DMS79 (cell line): Measurements from ENCODE around the gene TMEM218.

ENCODE experiments used
- DNase-seq: peaks from one replicate; lab custom pipeline; 2025; lab: John Stamatoyannopoulos, UW

The TMEM218 gene

DNA sequence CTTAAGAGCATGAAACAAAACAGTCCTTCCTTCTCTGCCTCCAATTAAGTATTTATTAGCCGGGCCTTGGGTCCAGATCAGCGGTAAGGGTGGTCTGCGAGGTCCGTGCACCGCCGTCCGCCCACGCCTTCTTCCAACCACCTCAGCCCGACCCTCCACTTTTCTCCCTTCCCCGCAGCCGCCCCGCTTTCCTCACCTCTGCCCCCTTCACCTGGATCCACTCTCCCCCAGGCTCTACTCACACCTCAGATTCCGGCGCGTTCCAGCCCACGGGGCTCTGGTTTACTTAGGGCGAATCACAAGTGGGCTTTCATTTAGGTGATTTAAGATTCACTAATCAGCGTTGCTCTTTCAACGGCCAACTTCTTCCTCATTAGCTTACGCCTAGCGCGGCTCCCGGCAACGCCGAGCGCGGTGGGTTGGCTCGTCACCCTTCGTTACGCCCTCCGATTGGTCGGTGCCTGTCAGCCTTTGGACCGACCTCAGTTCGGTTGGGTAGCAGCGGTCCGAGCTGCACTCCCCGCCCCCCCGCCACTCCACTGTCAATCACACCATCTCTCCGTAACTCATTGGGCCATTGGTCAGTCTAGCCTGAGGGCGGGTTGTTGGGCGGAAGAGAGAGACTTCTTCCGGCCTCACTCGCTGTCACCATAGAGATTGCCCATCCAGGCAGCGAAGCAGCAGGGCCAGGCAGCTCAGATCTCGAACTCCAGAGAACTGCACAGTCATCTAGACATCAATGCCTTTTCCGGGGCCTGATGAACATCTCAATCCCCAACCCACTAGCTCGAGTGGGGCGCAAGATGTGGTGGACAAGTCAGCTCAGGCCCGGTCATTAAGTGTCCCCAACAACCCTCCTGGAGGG, at the start of gene TMEM218:
Gene TMEM218 (minus strand): TSS at position 284 of the 865 bp plus-strand sequence. CDS start 9,385 bp downstream, outside the sequence.
- DNase-seq = peak; percentile 99

DNA sequence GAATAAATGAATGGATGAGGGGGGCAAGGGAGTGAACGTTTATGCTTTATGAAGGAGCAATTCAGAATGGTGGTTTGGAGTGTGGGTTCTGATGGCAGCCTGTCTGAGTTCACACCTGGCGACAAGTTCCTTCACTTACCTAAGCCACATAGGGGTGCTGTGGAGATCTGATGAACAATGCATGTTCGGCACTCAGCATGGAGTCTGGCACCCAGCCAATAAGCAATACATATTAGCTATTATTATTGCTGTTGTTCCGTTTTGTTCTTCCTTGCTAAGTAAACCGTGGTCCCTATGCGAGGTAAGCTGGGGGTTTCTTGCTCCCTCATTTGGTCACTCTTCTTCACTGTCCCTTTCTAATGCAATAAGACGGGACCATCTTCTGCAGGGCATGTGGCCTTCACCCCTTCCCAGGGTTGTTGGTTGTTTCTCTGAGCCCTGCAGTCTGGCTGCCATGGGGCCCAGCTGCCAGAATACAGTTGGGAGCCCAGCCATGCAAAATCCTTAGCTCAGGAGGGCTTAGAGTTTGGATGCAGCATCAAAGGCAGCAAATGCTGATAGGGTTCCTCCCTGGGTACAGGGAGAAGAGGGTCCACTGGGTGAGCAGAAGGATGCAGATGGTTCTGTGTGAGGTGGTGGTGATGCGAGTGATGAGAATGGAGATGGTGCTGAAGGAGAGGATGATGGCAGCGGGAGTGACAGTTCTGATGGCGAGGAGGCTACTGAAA, 46.7 kb upstream of the TMEM218 start:
- no peak for DNase-seq

DNA sequence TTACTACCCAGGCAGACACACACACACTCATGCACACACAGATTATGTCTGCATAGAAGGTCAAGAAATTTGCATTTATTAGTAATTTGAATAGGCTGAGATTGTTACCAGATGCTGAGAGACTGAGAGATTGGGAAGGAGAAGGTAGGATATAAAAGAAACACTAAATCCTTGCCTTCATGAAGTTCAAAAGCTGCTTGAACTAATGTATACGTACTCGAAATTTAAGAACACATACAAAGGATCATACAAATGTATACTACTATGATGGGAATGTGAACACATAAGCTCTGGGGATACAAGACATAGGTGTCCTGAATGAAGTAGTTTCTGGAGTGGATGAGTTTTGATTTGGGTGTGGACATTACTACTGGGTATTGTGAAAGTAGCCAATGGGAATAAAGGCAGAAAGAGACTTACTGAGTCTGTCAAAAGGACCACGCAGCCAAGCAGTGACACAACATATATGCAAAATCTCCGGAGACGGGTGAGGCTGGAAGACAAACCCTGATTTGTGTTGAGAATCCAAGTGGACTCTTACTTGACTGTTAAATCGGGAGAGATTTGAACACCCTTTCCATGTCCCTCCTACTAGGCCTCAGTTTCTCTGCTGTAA, 45.8 kb upstream of the TMEM218 start:
- no peak for DNase-seq

DNA sequence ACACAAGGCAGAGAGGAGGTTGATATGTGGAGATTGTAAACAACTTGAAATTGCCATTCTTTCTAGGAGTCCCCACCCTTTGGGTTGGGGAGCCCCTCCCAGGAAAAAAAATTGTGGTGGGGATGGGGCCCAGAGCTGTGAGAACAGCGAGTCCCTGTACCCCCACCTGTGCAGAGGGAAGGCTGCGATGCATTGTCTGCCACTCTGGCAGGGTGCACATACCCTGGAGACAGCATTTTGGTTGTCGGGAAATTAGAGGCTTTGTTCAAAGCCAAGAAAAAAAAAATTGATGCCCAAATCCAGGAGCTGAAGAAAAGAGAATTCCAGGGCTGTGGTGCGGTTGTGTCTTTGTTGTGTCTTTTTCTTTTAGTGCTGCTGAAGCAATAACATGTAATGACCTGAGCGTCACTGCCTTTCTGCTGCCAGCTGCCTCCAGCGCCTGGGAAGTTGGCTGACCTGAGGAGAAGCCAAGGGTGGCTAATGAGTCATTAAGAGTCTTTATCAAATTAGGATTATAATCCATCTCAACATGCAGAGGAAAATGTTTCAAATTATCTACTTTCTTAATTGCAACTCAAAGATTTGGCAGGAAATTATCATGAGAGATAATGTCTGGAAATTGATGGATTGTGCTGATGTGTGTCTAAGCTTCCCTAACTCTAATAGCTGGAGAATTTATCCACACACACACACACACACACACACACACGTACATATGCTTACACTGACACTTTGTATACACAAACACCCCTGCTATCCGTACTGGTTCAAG, 45.1 kb upstream of the TMEM218 start:
- DNase-seq = no peak

DNA sequence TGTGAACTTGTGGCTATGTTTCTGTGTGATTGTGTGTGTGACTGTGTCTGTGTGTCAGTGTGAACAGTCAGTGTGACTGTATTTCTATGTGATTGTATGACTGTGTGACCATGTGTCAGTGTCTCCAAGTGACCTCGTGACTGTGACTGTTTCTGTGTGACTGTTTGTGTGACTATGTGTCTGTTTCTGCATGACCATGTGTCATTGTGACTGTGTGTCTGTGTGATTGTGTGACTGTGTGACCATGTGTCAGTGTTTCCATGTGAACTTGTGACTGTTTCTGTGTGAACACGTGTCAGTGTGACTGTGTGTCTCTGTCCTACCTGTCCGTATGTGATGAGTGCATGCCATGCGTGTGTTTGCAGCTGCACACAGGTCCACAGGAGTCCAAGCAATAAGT, 44.3 kb upstream of the TMEM218 start:
- DNase-seq = no peak

DNA sequence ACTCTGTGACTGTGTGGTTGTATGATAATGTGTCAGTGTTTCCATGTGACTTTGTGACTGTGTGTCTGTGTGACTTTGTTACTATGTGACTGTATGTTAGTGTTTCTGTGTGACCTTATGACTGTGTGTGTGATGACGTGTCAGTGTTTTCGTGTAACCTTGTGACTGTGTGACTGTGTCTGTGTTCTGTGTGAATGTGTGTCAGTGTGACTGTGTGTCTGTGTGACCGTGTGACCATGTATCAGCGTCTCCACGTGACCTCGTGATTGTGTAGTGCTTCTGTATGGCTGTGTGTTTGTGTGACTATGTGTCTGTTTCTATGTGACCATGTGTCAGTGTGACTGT, 43.6 kb upstream of the TMEM218 start:
- DNase-seq = no peak

DNA sequence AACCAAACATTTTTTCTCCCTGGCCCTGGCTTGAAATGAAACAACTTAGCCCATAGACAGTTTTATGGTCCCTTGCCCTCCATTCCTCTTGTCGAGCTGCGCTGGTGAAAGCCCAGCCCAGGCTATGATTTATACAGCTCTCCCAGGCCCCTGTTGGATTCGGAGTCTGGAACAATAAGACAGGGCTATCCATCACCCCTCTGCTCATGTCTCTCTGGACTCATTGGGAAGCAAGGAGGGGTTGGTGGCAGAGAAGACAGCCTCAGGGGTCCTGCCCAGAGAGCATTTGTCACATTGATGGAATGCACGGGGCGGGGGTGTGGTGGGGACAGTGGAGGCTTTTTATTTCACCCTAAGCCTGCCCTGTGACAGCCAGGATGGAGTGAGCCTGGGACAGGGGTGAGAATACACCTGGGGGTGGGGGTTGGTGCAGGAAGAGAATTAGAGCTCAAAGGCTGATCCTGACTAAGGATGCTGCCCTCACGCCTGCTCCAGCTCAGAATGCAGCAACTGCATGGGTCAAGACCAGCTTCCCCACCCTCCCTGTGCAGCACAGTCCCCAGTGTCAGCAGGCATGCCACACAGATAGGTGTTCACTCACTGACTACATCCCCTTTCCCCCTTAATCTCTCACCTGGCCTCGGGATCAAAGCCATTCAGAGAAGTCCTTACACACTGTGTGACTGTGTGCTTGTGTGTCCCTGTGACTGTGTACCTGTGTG, 43.1 kb upstream of the TMEM218 start:
- DNase-seq = no peak

DNA sequence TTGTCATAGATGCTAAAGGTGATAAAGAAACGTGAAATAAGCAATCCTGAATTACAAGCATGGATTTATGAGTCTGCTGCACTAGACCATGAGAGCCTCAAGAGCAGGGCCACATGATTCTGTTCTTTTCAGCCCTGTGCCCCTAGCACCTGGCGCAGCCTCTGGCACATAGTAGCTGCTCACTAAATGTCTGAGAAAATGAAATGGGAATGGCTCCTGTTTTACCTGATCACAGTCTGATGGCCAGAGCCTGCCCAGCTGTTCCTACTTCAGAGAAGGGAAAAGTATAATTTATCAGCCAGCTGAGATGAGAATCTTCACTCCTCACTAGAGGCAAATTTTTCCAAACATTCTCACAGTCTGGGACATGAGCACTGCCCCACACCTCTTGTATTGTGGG, 42.4 kb upstream of the TMEM218 start:
- no peak for DNase-seq

DNA sequence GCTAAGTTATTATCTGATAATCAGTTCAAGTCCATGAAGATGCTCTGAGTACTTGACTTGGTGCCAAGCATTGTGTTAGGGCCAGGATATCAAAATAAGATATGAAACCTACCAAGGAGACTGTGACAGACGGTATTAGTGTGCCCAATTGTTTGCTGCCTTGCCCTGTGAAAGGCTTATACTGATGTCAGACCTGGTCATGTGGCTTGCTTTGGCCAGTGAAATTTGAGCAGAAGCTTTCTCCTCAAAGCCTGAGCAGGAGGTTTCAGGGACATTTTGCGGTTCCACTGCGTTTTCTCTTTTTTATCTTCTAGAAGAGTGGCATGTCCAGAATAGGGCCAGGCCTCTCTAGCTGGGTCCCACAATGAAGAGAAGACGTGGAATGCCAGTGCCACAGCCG, 37.3 kb upstream of the TMEM218 start:
- no peak for DNase-seq

DNA sequence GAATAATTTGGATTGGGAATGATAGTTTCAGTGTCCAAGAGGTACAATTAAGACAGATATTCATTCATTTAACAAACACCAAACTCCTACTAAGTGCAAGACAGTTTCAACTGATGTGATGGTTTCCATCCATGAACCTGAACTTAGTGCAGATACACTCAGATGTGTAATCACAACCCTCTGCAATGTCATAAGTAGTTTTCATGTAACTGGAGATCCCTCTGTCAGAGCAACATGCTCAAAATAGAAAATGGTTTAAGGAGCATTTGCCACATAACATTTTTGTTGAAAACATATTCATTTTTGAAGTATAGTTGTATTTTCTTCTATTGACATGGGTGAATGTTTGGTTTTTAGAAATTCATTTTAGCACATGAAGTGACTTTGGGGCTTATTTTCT, 36.6 kb upstream of the TMEM218 start:
- DNase-seq = no peak

DNA sequence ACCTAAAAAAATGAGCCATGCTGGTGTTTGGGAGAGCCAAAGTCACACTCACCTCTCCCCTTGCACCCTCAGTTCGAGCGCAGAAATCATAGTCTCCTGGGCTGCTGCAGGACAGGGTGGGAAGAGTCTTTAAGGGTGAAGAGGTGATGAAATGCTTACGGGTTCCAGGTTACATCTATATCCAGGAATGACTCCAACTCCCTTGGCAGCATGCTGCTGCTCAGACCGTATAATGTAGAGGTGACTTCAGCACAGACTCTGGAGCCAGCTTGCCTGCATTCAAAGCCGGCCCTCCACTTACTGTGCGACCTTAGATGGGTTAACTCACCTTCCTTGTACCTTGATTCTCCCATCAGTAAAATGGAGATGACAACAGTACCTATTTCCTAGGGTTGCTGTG, 35.9 kb upstream of the TMEM218 start:
- DNase-seq = no peak

DNA sequence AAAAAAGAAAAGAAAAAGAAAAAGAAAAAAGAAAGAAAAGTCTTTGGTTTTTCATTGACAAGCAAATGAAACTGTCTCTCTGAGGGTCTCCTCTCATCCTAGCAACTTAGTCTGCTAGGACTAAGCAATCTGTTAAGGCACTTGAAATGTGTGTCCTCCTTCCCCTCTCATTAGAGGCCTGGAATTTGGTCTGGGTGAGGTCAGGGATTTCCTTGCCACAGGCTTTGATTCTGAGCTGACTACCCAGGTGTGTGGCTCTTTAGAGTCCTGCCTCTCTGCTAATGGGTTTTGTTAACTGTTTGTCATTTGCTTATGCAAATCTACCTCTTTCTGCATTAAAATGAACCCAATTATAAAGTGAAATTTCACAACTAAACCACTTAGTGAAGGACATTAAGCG, 34.8 kb upstream of the TMEM218 start:
- DNase-seq = no peak

DNA sequence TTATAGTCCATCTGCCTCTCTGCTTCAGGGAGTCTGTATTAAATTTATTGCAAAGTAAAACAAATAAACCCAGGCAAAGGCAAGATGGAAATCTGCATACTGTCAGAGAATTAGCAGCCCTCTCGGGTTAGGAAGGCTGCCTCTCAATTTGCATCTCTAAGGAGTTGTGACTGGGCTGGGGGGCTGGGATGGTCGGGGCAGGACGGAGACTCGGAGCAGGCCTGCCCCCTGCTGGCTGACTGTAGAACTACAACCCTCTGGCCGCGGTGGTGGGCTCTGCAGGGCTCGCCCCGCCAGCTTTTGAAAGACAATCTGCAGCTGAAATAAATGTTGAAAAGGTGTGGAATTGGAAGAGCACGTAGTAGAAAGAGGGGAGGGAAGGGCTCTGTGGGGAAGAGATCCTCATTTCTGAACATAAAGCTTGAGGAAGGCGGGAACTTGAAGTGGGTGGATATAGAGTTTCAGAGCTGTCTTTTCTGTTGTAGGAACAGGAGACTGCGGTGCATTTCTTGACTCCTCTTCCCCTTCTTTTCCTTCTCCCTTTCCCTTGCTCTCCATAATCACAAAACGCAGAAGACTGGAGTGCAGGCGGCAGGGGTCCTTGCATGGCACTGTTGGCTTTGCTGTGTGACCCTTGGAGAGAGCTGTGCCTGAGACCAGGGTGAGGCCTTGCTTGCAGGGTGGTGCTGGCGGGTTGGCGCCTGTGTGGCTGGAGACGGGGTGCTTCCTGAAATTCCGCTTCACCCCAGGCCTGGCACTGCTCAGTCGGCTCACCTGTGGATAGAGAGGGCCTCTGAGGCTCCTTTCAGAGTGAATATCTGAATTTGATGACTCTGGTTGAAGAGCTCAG, 30.5 kb upstream of the TMEM218 start:
- peak; percentile 9 for DNase-seq

DNA sequence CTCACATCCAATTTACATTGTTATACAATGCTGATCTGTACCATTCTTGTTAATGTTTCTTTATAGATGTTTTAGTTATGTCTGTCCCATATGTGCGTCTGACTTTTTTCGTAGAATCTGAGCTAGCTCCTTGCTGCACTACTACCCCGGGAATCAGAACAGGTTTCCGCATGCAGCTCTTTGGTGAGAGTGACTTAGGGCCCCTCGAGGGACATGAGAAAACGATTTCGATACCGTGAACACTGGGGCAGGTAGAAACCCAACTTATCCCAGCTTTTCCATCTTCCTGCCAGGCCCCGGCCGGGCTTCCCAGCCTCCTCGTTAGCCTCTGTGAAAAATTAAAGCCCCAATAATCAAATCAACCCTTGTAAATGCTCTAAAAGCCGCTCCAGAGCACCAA, 29.8 kb upstream of the TMEM218 start:
- DNase-seq = no peak

DNA sequence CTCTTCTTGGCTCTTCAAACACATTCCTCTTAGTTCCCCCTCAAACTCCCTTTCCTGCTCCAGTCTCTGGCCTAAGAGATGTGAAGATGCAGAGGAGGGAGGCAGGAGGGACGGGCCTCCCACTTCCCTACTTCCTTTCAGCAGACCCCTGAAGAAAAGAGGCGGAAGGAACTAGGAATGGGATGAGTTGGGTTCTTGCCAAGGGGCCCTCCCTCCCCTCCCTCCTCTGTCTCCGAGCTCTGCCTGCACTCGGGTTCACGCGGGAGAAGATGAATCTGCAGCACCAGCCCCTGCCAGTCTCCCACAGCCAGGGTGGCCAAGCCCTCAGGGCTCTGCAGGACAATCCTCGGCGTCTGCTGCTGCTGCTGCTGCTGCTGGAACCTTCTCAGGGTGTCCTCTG, 28.8 kb upstream of the TMEM218 start:
- no peak for DNase-seq

DNA sequence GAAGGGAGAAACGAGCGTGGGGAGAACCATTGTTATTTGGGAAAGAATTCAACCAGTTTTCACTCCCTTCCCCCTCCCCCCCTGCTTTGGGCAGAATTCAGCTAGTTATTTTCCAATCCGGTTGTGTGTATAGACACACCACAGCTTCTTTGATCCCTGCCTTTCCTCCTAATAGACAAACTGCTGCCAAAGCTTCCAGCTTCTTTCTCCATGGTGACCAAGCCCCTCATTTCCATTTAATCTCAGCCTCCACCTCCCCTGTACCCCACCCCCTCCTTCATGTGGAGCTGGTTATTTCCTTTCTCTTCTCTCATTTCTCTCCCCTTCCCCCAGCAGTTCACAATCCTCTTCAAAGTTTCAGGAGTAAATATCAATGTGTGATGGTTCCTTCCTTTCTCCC, 28.4 kb upstream of the TMEM218 start:
- DNase-seq = no peak

DNA sequence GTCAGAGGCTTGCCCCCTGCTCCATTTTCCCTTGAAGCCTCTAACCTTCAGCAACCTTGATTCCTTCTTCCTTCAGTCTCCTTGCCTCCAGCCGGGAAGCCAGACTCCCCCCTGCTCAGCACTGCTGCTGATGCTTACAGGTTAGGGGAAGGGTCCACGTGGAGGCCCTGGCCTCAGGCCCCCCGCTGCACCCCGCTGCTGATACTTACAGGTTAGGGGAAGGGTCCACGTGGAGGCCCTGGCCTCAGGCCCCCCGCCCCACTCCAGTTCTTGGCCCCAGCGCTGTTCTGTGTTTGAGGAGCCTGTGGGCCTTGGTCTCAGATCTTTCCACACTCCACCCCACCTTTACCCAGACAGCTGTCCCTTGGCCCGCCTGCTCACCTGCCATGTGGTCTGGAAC, 27.5 kb upstream of the TMEM218 start:
- no peak for DNase-seq

DNA sequence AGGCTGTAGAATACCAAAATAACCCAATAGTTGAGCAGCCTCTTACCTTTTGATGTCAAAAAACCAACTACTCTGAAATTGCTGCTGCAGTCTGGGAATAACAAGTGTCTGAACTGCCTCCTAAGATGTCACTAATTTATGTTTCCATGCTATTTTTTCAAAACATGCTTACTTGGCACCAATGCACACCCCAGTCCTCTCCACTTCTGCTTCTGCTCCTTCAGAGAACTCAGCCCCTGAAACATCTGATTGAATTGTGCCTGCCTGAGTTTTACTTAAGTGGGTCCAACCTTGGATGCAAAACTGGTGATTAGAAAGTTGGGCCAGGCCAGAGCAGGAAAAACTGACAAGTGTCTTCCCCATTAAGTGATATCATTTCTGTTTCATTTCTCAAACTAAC, 24.6 kb upstream of the TMEM218 start:
- DNase-seq = no peak

DNA sequence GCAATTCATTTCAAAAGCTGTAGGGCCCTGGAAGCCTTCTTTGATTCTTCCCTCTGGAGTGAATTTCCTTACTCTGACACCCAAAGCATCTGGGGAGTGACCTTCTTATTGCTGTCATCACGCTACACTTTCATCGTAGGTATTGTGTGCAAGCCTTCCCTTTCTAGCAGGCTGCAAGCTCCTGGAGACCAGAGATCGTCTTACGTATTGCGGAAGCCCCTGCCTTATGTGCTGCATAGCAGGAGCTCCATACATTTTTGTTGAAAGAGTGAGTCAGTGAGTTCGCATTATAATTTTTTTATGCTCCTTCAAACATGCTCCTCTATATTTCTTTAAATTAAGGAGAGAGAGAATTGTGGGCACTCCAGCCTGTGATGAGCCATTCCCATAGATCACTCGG, 21.2 kb upstream of the TMEM218 start:
- DNase-seq = no peak

DNA sequence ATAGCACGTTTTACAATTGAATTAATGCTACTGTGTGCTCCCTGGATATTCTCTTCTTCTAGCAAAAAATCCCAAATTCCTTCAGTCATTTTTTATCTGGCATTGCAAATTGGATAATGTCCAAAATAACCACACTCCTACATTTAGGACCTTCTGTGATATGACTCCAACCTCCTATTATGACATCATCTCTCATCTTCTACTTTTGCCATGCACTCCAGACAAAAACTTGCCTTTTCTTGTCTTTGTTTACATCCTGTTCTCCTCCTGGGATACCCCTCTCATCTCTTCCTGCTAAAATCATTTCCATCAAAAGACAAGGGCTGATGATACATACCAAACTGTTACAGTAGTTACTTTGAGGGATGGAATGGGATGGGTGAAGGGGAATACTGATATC, 20.6 kb upstream of the TMEM218 start:
- no peak for DNase-seq
